ENCODE measurements around the gene DCAF8L2.
"Not testable (repeated sequence)": the region's sequence is repeated elsewhere in the genome, so short reads cannot be mapped to it uniquely, and the experiment has no call there.

The DCAF8L2 gene

GRCh38 chrX:27590044-27590443, at the start of gene DCAF8L2:
TSS of gene DCAF8L2 (plus strand) at chrX:27590344. CDS start at chrX:27746896, 156,552 bp downstream.
- DNase-seq = no peak

- DNase-seq = not testable (repeated sequence)
These were observed 49.0 kb upstream of the DCAF8L2 start for GRCh38 chrX:27541161-27541560.

DNA sequence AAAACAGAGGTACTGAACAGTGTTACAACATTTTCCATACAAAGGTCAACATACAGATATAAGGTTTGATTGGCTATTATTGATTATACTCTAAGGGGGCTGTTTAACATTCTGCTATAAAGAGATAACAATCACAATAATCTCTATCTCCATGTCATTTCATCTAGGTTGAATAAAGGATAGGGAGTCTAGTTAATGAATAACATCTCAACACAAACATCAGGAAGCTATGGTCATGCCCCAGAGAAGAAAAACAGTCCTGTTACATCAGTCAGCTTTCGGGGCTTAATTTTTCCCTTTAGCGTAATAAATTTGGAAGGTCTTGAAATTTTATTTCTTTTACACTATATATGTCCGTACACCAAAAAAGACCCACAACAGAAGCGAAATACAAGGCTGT, 41.5 kb upstream of the DCAF8L2 start:
- no peak for DNase-seq

- DNase-seq = no peak
These were observed 40.5 kb upstream of the DCAF8L2 start for GRCh38 chrX:27549688-27550087.

DNA sequence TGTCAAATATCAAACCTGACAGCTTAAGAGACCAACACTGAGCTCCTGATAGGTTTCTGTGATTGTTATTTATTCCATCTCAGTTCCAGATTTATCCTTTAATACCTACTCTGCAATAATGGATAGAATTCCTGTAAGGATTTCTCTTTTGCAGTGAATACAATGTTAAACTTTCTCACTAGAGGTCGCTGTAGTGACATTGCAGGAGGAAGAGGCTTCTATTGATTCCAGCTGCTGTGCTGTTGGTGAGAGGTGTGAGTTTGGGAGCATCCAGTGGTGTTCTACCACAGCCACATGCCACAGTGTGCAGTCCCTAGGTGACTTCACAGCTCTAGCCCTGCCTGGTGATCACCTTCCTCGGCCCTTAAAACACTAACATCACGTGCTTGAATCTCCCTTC, 34.6 kb upstream of the DCAF8L2 start:
- no peak for DNase-seq

DNA sequence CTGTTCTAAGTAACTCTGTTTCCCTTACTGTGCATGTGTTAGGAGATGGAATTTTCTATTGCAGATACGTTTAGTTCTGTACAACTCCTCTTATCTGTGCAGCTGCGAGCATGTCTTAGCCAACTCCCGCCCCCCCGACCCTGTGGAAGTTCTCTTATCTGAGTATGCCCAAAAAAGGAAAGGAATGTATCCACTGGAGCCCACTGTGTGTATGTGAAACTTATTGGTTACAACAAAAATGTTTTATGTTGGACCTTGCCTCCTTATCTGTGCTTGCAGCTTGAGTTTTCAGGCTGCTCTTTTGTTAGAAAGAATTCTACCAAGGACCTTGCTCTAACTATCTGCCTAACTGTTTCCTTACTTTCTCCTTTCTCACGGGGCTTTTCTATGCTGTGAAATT, 24.2 kb upstream of the DCAF8L2 start:
- no peak for DNase-seq

GRCh38 chrX:27571164-27571563, 19.0 kb upstream of the DCAF8L2 start:
- DNase-seq = no peak

- no peak for DNase-seq
These were observed 14.6 kb upstream of the DCAF8L2 start for GRCh38 chrX:27575565-27575964.

GRCh38 chrX:27583976-27584375, 6.2 kb upstream of the DCAF8L2 start:
- no peak for DNase-seq

- DNase-seq = no peak
These were observed 1.8 kb downstream of the DCAF8L2 start for GRCh38 chrX:27591938-27592337.

- no peak for DNase-seq
These were observed 7.4 kb downstream of the DCAF8L2 start for GRCh38 chrX:27597508-27597907.

DNA sequence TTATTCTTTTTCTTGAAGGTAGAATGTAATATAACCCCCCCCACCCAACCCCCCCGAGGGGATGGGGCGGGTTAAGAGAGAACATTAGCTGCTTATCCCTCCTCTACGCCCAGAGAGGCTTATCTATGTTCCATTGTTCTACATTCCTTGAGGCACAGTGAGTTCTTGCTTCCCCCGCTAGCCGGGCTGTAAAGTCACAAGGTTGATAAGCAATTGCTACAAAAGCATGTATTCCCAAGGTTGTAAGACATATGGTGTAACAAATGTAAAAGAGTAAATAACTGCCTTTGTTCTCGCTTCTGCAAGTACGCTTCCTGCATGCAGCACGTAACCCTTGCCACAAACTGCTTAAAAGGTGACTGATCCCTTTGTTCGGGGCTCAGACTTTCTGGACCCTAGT, 8.2 kb downstream of the DCAF8L2 start:
- no peak for DNase-seq

- no peak for DNase-seq
These were observed 9.8 kb downstream of the DCAF8L2 start for GRCh38 chrX:27599928-27600327.

- no peak for DNase-seq
These were observed 10.5 kb downstream of the DCAF8L2 start for GRCh38 chrX:27600686-27601085.

GRCh38 chrX:27608671-27609070, 18.5 kb downstream of the DCAF8L2 start:
- no peak for DNase-seq

GRCh38 chrX:27619459-27619858, 29.3 kb downstream of the DCAF8L2 start:
- no peak for DNase-seq

DNA sequence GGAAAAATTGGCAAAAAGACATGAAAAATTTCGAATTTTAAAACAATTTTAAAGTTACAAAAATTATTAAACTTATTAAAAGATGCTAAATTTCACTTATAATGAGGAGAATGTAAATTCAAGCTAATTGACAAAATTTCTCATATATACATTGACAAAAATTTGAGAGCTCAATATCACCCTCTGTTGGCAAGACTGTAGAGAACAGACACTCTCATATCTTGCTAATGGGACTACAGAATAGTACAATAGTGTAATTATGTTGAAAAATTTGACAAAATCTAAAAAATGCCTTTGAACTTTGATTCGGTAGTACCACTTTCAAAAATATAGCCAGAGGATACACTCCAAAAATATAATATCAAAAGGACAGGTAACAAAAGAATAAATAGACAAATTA, 29.8 kb downstream of the DCAF8L2 start:
- DNase-seq = no peak

- DNase-seq = no peak
These were observed 32.7 kb downstream of the DCAF8L2 start for GRCh38 chrX:27622883-27623282.

- no peak for DNase-seq
These were observed 35.9 kb downstream of the DCAF8L2 start for GRCh38 chrX:27626066-27626465.

DNA sequence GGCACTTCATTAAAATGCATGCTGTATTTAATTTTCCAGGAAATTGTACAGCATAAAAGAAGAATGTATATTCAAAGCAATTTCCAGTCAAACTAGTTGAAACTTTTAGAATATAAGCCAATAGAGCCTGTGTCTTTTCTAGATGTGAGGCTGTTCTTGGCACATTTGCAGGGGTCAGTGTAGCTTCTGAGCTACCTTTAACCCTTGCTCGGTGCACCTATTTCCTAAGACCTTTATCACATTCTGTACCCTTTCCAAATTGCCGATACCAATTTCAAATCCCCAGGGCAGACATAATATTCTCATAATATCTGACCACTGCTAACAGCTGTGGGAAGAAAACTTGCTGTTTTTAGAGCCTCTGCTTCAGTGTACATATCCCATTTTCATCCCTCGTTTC, 43.2 kb downstream of the DCAF8L2 start:
- no peak for DNase-seq

- DNase-seq = no peak
These were observed 66.4 kb downstream of the DCAF8L2 start for GRCh38 chrX:27656581-27656980.

GRCh38 chrX:27660878-27661277, 70.7 kb downstream of the DCAF8L2 start:
- no peak for DNase-seq

GRCh38 chrX:27671234-27671633, 81.1 kb downstream of the DCAF8L2 start:
- no peak for DNase-seq

- no peak for DNase-seq
These were observed 84.3 kb downstream of the DCAF8L2 start for GRCh38 chrX:27674491-27674890.

GRCh38 chrX:27675493-27675892, 85.3 kb downstream of the DCAF8L2 start:
- DNase-seq = no peak

DNA sequence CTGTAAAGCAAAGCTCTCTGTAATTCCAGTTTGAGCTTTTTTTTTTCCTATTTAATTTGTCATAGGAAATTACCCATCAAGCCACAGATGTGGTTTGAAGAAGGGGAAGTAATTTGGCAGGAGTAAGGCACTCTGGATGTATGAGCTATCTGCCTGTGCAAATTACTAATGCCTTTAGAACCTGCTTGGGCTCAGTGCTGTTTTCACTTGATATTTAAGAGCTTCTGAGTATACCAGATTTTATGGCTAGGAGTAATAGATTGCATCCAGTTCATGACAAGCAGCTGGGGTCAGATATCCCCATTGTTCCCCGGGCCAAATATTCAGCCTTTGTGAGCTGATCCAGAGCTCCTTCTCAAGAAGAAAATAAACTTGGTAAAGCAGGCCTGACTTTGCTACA, 89.1 kb downstream of the DCAF8L2 start:
- no peak for DNase-seq

Data from activated CD8-positive, alpha-beta memory T cell treated with anti-CD3 and anti-CD28 coated beads, Interleukin-2, amount 50 U/mL, for 4 hours (primary cell).